GM18520 (cell line): ENCODE measurements around the gene KLRG1.

ENCODE experiments used
- ATAC-seq: cut with Tn5 transposase; IDR thresholded peaks from one replicate; pipeline ENCODE4 v1.9.1; 2021; ENCODE audit not compliant: unreplicated experiment

KLRG1 gene

GRCh38 chr12:8985213-8985754 lies 4.1 kb upstream of the KLRG1 start:
- ATAC-seq, result no peak

- ATAC-seq, result no peak
Observed at GRCh38 chr12:8987163-8987562, 2.2 kb upstream of the KLRG1 start.

GRCh38 chr12:8987685-8988084 lies 1.7 kb upstream of the KLRG1 start:
- ATAC-seq, result no peak

GRCh38 chr12:8991371-8992345 lies 2.3 kb downstream of the KLRG1 start:
- ATAC-seq, result no peak

DNA sequence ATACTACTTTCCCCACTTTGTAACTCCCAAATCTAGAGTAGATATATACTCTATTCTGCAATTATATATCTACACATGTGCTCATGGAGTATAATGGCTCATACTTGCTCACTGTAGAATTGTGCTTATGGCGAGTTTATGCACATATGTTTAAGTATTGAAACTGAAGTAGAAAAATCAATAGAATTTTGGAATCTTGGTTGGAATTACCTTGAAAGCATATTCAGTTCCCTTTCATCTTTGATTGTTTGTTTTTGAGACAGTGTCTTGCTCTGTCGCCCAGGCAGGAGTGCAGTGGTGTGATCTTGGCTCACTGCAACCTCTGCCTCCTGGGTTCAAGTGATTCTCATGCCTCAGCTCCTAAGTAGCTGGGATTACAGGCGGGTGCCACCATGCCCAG lies 4.5 kb downstream of the KLRG1 start:
- no peak for ATAC-seq

GRCh38 chr12:8995021-8995775 lies 5.9 kb downstream of the KLRG1 start:
- ATAC-seq, result no peak

GRCh38 chr12:8996682-8997405 lies 7.5 kb downstream of the KLRG1 start:
- peak; percentile 98 for ATAC-seq

GRCh38 chr12:9001233-9001632 lies 11.9 kb downstream of the KLRG1 start:
- no peak for ATAC-seq

DNA sequence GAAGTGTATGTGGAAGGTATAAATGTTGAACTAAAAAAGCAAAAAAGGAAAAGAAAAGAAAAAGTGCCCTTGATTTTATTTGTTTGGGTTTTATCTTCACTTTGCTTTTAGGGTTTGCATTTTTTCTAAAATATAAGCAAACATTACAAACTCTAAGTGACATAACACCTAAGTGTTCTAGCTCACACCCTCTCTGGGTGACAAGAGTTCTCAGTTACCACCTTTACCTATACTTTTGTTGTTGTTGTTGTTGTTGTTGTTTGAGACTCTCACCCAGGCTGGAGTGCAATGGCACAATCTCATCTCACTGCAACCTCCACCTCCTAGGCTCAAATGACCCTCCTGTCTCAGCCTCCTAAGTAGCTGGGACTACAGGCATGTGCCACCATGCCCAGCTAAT lies 13.0 kb downstream of the KLRG1 start:
- ATAC-seq, result no peak

GRCh38 chr12:9022592-9022991 lies 33.2 kb downstream of the KLRG1 start:
- no peak for ATAC-seq

DNA sequence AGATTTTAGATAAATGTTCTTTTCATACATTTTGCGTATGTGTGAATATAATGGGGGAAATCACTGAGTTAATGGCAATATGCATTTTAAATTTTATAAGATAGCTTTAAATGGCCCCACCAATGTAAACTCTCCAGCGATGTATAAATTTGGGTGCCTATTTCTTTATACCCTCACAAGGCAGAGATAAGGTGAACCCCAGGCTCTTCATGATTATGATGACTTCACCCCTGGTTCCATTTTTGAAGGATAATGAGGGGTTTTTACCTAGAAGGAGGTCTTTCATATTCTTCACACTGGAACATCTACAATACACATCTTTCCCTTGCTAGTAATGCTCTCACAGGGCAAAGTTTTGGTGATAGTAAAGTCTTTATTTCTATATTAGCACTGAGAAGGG lies 35.2 kb downstream of the KLRG1 start:
- ATAC-seq, result no peak

- ATAC-seq, result no peak
Observed at GRCh38 chr12:9027161-9028059, 38.1 kb downstream of the KLRG1 start.

DNA sequence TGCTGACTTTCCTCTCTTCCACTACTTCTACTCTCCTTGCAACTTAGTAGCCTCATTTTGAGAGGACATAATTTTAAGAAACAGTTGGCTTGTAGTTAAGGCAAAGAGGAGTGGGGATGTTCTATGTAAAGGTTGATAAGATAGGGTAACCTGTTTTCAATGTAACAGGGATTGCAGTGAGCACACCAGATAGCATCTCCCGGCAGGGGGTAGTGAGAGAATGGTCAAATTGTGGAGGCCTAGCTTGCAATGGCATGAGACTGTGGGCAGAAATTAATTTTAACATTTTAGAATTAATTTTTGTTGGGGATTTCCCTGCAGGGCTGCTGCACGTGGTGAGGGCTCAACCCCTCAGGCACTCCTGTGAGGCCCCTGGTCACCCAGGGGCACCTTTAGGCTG lies 41.4 kb downstream of the KLRG1 start:
- ATAC-seq, result no peak

DNA sequence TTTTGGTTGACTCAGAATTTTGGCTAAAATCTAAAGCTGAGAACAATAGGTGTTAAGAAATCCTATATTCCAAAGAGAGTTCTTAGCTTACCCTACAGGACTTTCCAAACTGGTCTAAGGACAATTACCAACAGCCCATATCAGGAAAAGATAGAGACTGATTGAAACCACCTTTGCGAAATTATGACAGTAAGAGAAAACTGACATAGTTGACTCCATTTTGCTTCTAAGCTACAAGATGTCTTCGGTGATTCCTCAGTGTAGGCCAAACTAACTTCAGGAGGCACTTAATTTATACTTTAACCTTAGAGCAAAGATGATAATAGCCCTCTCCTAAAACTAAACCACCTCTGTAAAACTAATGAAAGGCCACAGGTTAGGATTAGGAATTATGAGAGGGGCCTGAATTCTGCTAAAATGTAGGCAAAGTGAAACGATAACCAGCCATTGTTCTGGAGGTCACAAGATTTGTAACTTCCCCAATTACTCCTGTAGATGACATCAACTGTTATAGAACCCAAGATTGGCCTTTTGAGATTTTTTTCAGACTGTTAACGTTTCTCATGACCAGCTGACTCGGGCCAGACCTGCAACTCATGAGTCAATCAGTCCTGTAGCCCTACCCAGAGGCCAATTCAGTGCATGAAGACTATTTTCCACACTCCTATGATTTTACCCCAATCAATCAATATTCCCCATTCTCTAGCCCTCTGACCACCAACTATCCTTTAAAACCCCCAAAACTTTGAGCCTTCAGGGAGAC lies 43.0 kb downstream of the KLRG1 start:
- no peak for ATAC-seq

DNA sequence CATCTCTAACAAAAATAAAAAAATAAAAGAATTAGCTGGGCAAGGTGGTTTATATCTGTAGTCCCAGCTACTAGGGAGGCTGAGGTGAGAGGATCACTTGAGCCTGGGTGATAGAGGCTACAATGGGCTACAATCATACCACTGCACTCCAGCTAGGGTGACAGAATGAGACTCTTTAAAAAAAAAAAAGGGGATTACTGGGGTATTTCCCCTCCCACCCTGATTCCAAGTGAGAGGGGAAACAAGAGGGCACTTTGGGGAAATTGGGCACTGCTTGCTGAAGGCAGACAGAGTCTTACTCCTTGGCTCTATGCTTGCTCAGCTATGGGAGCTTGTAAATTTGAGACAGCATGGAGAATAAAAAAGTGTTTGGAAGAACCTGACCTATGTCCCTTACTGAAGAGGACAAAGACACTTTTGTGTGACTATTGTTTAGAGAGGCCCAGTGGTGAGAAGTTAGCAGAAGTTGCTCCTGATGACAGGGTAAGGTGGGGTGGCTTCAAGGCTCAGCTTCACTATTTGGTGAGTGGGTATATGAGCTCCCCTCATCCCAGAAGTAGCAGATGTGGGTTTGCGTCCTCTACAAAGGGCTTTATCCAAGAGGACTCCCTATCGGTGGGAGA lies 44.0 kb downstream of the KLRG1 start:
- ATAC-seq, result no peak

DNA sequence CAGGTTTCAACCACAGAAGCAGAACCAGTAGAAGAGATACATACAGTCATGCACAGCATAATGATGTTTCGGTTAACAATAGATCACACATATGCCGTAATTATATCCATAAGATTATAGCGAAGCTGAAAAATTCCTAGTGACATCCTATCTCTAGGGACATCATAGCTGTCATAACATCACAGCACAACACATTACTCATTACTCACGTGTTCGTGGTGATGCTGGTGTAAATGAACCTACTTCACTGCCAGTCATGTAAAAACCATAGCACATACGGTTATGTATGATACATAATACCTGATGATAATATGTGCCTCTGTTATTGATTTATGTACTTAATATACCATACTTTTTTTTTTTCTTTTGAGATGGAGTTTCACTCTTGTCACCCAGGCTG lies 44.7 kb downstream of the KLRG1 start:
- no peak for ATAC-seq

DNA sequence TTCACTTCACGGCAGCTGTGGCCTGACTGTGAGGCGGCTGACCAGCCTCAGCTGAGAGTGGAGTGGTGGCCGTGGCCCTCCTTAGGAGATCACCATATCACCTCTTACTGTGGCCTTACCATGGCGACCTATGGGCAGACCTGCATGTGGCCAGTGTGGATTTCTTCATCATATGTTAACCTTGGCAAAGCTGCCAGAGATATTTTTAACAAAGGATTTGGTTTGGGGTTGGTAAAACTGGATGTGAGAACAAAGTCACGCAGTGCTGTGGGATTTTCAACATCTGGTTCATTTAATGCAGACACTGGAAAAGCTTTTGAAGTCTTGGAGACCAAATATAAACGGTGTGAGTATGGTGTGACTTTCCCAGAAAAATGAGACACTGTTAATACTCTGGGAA lies 46.9 kb downstream of the KLRG1 start:
- no peak for ATAC-seq

GRCh38 chr12:9037431-9037830 lies 48.1 kb downstream of the KLRG1 start:
- ATAC-seq, result no peak

DNA sequence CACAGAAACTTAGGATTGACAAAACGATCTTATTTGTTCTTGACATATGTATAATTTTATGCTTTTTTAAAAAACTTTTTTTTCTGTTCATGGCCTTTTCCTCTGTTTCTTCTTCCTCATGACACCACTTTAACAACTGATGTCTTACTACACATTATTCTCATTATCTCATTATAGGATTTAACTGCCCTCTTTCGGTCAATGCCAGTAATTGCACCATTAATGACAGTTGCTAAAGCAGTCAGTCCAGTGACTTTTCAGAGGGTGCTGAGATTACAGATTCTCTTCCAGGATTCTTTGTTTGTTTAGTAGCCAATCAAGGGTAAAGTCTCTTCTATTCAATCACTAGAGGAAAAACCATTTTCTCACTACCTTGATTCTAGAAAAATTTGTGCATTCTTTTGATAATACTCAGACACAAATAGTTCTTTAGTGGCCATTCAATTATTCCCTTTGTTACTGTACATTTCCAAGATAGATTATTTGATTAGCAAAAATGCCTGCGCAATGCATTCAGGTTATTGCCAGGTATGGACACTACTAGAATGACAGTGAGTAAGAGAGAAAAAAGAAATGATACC lies 50.1 kb downstream of the KLRG1 start:
- ATAC-seq, result no peak
